ENCODE data around the gene LRP5.

GRCh38 chr11:68480193-68480592 is 167.8 kb downstream of the LRP5 start:
- TF ChIP-seq, protein P1, sequence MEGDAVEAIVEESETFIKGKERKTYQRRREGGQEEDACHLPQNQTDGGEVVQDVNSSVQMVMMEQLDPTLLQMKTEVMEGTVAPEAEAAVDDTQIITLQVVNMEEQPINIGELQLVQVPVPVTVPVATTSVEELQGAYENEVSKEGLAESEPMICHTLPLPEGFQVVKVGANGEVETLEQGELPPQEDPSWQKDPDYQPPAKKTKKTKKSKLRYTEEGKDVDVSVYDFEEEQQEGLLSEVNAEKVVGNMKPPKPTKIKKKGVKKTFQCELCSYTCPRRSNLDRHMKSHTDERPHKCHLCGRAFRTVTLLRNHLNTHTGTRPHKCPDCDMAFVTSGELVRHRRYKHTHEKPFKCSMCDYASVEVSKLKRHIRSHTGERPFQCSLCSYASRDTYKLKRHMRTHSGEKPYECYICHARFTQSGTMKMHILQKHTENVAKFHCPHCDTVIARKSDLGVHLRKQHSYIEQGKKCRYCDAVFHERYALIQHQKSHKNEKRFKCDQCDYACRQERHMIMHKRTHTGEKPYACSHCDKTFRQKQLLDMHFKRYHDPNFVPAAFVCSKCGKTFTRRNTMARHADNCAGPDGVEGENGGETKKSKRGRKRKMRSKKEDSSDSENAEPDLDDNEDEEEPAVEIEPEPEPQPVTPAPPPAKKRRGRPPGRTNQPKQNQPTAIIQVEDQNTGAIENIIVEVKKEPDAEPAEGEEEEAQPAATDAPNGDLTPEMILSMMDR (IDR thresholded peaks at IDR 0.05) = no peak
- no peak for TF ChIP-seq POLR2A (IDR thresholded peaks at IDR 0.05)
